Measurements from ENCODE around the gene SYT11. TPM values are rescaled to one million over a fixed set of nuclear protein-coding genes. Genes with fewer than 3 reads are reported as not detected.
A peak's percentile ranks its signal among the peaks of the same experiment; 100 is the strongest.

SYT11 gene
- total and polyA plus RNA-seq, 9 of the 15 experiments (the other 6 are each of a cell fraction or from before 2014, with no cell fraction given) = 0.05 to 0.18 (median 0.11) TPM

DNA sequence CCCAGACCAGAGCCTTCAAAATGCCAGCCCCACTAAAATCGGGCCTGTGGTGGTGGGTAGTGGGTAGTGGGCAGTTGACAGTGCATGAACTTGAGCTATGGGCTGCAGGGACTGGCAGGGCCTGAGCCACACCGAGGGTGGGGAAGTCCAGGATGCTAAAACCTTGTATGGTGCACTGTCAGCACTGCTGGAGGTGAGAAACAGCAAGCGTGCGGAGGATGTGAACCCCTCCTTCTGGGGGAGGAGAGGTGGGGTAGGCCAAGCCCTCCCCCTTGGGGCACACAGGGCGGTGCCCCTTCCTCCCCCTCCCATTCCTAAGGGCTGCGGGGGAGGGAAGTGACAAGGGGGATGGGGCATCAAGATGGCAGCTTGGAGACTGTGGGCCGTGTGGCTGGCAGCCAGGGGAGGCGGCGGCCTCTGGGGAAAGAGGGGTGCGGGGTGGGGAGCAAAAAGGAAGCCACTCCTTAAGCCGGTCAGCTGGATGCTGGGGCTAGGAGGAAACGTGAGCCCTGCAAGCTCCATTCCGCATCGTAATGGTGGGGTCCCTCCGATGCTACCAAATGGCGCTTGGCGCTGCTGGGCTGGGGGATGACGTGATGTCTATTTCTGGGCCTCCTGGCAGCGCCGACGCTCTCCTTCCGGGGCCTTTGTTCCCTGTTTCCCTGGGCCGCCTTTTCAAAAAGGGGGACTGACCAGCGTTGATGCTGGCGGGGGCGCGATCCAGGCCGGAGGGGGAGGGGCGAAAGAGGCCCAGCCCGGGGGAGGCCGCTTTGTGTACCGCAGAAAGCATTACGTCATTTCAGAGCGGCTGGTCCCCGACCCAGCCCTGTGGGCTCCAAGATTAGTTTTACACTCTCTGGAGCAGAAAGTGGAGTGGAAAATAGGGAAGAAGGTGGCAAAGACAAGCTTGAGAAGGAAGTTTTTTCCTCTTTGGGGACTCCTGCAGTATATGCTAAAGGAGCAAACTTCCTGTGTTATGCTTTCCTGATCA lies 809 bp downstream of the SYT11 start:
- peak overlapping the region; percentile 46; the same call in 2 of the 3 replicates for H3K27ac ChIP-seq (ENCODE audit: extremely low read depth, low read depth, low read length)
- no peak for FAIRE-seq
- BruUV-seq (replicated peaks) = no TSS peak
- H3K9me1 ChIP-seq (ENCODE audit: control insufficient read depth, insufficient read depth, low read length) = no peaks in the 10 kb centered on the region
- intact Hi-C loops (cut with micrococcal nuclease) = loop anchor here (1.0 to 2.0 kb wide), 2 partner anchors 26 to 73 kb away; no protein-coding TSS in a partner anchor
- peak overlapping the region; percentile 73 for H2AFZ ChIP-seq (ENCODE audit: low read depth, low read length)
- ATAC-seq = peak; percentile 53
- H3K4me3 ChIP-seq = peak overlapping the region; percentile 30
- no peaks in the 10 kb centered on the region for H3K27me3 ChIP-seq (ENCODE audit: control insufficient read depth in 2 of 2, insufficient read depth in 2 of 2, low read length in 2 of 2)
- no peaks in the 10 kb centered on the region for H3K9me3 ChIP-seq (replicated peaks; ENCODE audit: control insufficient read depth, insufficient read depth, low read depth, low read length)
- 5% methylated on average over 20 of the region's 35 CpGs for WGBS (ENCODE audit: insufficient coverage, low coverage, missing lambda C conversion rate)
- no peaks in the 10 kb centered on the region; the same call in 1 of the 2 replicates for H4K20me1 ChIP-seq (replicated peaks; ENCODE audit: control insufficient read depth, insufficient read depth, low read length)
- H3K36me3 ChIP-seq (ENCODE audit: control insufficient read depth, insufficient read depth, low read length) = peaks cover 4% of the 10 kb centered on the region; the same call in 1 of the 3 replicates
- peak; percentile 81 to 84 (median 82) for DNase-seq (ENCODE audit: extremely low read depth in 1 of 4, low spot score in 3 of 4)
- in situ Hi-C loops (cut with MboI) = no loop called here
- H3K79me2 ChIP-seq (ENCODE audit: control insufficient read depth, insufficient read depth, low read length) = peaks cover 22% of the 10 kb centered on the region
- peaks cover 10 to 14% of the 10 kb centered on the region in 2 experiments; a peak in 4 of 5 replicates for H3K4me1 ChIP-seq (replicated peaks in 1 of 2; ENCODE audit: control insufficient read depth in 2 of 2, insufficient read depth in 2 of 2, low read length in 2 of 2)
- peak overlapping the region; percentile 63 to 70 for H3K9ac ChIP-seq (ENCODE audit: insufficient read depth in 1 of 2, low read depth in 2 of 2, low read length in 2 of 2)
- peak overlapping the region; percentile 66 for H3K4me2 ChIP-seq (ENCODE audit: insufficient read depth, low read length)
- ChIA-PET CTCF (ENCODE audit: low intra/inter-chr PET ratio) (no interaction called here), POLR2A (interaction anchor here (0.7 to 1.7 kb wide), 14 partner anchors 8 to 117 kb away, joined by 3 to 9 read pairs (median 4); no protein-coding TSS in a partner anchor)
- peak; percentile 75 for TF ChIP-seq CREM (IDR thresholded peaks at IDR 0.05; ENCODE audit: low read depth)
- peak; percentile 38; the same call in 1 of the 2 replicates for TF ChIP-seq CREB1 (IDR thresholded peaks at IDR 0.05)
- peak; percentile 41; the same call in 1 of the 2 replicates for TF ChIP-seq CREB1 (CRISPR knock-in tag; IDR thresholded peaks at IDR 0.05)
- peak; percentile 59 for TF ChIP-seq PHF20 (IDR thresholded peaks at IDR 0.05; ENCODE audit: partially characterized antibody)
- TF ChIP-seq, protein P1, sequence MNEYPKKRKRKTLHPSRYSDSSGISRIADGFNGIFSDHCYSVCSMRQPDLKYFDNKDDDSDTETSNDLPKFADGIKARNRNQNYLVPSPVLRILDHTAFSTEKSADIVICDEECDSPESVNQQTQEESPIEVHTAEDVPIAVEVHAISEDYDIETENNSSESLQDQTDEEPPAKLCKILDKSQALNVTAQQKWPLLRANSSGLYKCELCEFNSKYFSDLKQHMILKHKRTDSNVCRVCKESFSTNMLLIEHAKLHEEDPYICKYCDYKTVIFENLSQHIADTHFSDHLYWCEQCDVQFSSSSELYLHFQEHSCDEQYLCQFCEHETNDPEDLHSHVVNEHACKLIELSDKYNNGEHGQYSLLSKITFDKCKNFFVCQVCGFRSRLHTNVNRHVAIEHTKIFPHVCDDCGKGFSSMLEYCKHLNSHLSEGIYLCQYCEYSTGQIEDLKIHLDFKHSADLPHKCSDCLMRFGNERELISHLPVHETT (CRISPR knock-in tag; conservative IDR thresholded peaks at IDR 0.05 in 1 of 2, IDR thresholded peaks at IDR 0.05 in 1 of 2) = 0 out of 4 replicates have a peak, but pooled peaks of 1 of the 2 experiments have one; percentile 51
- TF ChIP-seq MTA1 (IDR thresholded peaks at IDR 0.05; ENCODE audit: borderline replicate concordance) = peak; percentile 41; the same call in 1 of the 2 replicates
- TF ChIP-seq, protein P2, sequence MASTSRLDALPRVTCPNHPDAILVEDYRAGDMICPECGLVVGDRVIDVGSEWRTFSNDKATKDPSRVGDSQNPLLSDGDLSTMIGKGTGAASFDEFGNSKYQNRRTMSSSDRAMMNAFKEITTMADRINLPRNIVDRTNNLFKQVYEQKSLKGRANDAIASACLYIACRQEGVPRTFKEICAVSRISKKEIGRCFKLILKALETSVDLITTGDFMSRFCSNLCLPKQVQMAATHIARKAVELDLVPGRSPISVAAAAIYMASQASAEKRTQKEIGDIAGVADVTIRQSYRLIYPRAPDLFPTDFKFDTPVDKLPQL (IDR thresholded peaks at IDR 0.05; ENCODE audit: extremely low read depth, insufficient read length) = no peak
- peak; percentile 47; the same call in 1 of the 2 replicates for TF ChIP-seq ARID1B (IDR thresholded peaks at IDR 0.05)
- TF ChIP-seq MAZ (CRISPR knock-in tag; conservative IDR thresholded peaks at IDR 0.05 in 1 of 2, IDR thresholded peaks at IDR 0.05 in 1 of 2) = peak in 1 of 2 experiments; percentile 66; a peak in 2 of 4 replicates
- peak; percentile 29 for TF ChIP-seq POLR2B (IDR thresholded peaks at IDR 0.05; ENCODE audit: low read depth, partially characterized antibody)
- TF ChIP-seq NEUROD1 (IDR thresholded peaks at IDR 0.05; ENCODE audit: borderline replicate concordance, low read depth, low read length, partially characterized antibody) = peak; percentile 12
- TF ChIP-seq ZNF444 (CRISPR knock-in tag; IDR thresholded peaks at IDR 0.05) = 0 out of 2 replicates have a peak, but pooled peaks have one; percentile 51
- TF ChIP-seq, protein P3, sequence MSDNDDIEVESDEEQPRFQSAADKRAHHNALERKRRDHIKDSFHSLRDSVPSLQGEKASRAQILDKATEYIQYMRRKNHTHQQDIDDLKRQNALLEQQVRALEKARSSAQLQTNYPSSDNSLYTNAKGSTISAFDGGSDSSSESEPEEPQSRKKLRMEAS (CRISPR knock-in tag; IDR thresholded peaks at IDR 0.05) = 0 out of 2 replicates have a peak, but pooled peaks have one; percentile 25
- 0 out of 2 replicates have a peak, but pooled peaks have one; percentile 45 for TF ChIP-seq ZNF584 (CRISPR knock-in tag; IDR thresholded peaks at IDR 0.05; ENCODE audit: low read depth)
- peak; percentile 68; the same call in 1 of the 2 replicates for TF ChIP-seq JUNB (CRISPR knock-in tag; conservative IDR thresholded peaks at IDR 0.05)
- TF ChIP-seq MEF2A (IDR thresholded peaks at IDR 0.05; ENCODE audit: control insufficient read depth, low read depth, low read length) = peak; percentile 97
- TF ChIP-seq ZKSCAN8 (CRISPR knock-in tag; IDR thresholded peaks at IDR 0.05) = 0 out of 2 replicates have a peak, but pooled peaks have one; percentile 42
